HG03575 (cell line): ENCODE results near the gene EIF5AL1.
A peak's percentile ranks its signal among the peaks of the same experiment; 100 is the strongest.
"Not testable (repeated sequence)": the region's sequence is repeated elsewhere in the genome, so short reads cannot be mapped to it uniquely, and the experiment has no call there.

ENCODE experiments used
- ATAC-seq: cut with Tn5 transposase; IDR thresholded peaks from one replicate; pipeline ENCODE4 v1.9.1; 2021; ENCODE audit not compliant: unreplicated experiment, insufficient number of reproducible peaks, low FRiP score; ENCODE audit errors: extremely low read depth

The EIF5AL1 gene

DNA sequence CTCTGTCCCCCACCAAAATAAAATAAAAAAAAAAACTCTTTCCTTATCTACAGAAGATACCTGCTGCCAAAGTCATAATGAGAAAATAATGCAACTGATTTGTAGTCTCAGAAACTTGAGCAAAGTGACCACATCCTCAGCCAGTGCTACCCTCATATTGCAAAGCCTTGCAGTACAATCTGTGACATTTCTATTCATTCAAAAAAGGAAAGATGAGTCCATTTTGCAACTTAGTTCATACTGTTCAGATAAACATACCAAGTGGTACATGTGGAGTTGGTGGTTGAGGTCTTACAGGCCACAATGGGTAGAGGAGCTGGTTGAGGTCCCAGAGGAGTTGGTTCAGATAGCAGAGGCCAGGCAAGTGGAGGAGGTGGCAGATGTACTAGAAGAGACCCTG, 6.5 kb upstream of the EIF5AL1 start:
- ATAC-seq = no peak

DNA sequence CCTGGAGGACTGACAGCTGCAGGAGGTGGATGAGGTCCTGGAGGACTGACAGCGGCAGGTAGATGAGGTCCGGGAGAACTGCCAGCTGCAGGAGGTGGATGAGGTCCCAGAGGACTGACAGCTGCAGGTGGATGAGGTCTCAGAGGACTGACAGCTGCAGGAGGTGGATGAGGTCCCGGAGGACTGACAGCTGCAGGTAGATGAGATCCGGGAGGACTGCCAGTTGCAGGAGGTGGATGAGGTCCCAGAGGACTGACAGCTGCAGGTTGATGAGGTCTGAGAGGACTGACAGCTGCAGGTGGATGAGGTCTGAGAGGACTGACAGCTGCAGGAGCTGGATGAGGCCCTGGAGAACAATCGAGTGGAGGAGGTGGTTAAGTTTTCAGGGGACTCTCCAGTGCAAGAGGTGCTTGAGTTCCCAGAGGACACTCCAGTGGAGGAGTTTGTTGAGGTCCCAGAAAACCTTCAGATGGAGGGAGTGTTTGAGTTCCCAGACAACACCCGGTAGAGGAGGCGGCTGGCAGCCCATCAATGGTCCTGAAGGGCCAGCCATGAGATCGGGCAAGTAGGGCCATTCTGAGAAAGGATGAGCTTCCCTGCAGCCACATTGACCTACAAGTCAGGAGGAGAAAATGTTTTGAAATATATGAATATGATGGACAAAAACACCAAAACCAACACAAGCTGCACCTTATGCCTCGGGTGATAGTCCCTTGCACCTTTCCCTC, 4.7 kb upstream of the EIF5AL1 start:
- no peak for ATAC-seq

DNA sequence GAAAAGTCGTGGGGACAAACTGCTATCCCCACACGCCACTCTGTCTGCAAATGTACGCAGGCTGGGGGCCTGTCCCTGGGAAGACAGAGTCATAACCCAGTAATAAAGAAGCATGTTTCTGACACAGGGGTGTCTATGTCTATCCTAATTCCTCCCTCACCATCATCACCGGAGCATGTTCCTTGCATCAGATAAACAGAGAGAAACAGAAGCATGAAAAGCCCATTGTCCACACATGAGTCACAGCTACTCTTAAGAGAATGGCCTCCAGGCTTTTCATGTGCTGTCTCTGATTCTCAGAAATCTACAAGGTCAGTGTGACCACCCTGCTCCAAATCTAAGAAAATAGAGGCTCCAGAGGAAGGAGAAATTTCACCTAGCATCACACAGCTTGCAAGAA, 4.1 kb upstream of the EIF5AL1 start:
- ATAC-seq = not testable (repeated sequence)

DNA sequence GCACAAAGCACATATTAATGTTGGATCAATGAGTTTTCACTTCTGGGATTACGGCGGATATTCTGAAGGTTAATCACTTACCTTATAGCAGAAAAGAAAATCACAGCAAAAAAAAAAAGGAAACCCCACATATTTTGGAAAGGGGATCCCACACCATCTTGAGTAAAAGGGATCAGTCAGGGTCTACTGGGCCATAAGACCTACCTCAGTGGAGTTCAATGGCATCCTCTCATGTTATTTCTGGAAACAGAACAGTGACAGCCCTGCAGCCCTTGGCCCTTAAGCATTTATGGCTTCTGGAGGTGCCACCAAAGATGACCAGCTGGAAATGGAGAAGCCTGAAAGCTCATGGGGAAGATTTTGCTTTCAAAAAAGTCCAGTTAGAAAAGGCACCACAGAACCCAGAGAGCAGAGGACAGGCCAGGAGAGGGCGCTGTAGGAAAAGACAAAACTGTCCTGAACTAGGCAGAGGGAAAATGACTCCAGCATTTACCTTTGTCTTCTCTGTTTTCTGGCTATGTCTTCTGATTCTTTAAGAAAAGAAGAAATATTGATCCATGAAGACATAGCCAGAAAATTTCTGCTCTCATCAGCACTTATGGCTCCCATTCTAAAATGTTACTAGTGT, 2.9 kb upstream of the EIF5AL1 start:
- not testable (repeated sequence) for ATAC-seq

DNA sequence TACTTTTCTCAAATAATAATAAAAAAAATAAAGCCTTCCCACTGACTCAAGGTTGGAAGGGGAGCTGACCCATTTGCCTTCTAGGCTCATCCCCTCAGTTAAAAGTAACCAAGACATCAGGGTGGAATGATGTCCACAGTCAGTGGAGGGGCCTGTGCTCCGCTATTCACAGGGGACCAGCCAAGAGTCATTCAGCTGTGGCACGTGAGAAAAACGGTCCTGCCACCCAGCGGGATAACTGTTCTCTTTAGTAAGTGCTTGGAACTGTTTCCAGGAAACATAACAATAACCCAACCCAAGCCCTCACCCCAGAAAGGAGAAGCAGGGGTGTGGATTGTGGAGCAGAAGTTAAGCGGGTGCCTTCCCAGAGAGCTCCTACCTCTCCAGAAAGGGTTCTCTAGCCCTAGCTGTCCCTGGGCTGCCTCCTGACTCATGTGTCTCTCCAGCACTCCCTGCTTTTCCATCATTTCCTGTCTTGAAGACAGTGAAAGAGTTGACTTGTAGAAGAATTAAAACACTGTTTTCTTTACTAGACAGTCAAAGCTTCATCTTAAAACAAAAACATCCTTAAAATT, 2.3 kb upstream of the EIF5AL1 start:
- ATAC-seq = not testable (repeated sequence)

DNA sequence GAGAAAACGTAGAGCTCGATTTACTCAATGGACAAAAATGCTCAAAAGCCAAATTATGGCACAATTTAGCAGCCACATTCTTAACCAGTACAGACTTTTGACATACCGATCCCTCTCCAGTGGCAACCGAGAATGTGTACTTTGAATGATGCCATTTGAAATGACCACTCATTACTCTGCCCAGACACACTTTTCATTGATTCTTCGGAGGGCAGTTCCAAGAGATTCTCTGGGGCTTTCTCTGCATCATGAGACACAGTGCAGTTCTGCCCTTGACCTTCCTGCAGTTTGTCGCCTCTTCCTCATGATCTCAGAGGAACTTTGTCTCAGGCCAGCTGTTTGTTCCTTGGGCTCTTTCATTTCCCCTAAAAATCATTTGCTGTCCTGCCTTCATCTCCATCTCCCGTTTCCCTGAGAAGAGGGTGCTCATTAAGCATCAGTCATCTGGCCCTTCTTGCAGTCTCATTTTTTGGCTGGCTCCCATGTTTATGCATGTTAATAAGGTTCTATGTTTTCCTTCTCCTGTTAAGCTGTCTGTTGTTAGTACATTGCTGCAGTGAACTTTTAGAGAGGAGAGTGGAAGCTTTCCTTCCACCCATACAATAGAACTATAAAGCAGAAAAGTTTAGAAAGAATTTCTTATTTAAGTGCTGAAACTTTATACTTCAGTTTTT, 4.3 kb downstream of the EIF5AL1 start:
- ATAC-seq = not testable (repeated sequence)

DNA sequence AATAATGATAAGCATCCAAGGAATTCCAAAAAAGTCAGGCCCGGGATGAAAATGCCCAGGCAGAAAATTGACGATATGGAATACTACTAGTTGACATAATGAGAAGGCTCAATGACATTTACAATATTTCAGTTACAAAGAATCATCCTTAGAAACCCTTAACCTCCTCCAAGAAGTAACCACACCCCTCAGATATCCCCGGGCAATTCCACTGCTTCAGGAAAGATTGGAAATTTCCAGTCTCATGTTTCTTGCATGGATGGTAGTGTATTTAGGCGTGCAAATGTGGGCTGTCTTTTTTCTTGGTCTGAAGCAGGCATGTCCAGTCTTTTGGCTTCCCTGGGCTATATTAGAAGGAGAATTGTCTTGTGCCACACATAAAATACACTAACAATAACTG, 5.2 kb downstream of the EIF5AL1 start:
- ATAC-seq = not testable (repeated sequence)

DNA sequence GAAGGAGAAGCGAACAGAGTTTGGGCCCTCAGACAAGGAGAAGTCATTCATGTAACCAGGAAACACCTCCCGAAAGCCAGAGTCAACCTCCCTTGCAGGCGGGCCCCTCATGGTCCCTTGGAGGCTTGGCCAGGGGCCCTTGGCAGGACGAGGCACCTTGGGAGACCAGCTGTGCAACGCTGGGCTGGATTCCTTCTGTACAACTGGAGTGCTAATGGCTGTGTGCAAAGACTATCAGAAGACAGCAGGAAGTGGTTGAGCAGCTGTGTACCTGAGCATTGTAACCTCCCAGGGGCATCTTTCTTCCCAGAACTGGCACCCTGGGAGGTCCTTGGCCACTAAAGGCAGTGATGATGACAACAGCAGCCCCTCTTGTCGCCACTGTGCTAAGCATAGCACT, 9.4 kb downstream of the EIF5AL1 start:
- ATAC-seq = not testable (repeated sequence)

DNA sequence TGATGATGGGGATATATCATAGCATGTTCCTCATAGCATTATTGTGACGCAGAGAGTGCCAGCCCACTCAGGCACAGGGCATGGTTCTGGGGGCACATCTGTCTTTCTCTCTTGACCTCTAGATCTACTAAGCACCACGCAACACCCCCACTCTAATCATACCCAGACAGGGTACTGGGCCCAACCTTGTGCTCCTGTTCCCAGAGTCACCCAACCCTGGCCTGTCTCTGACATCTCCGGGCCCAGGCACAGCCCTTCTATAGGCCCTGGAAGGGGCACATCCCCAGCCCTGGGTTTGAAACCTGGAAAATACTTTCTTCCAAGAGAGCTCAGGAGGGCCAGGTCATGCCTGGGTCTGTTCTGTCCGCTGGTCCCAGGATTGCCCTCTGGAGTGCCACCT, 10.1 kb downstream of the EIF5AL1 start:
- ATAC-seq = not testable (repeated sequence)

DNA sequence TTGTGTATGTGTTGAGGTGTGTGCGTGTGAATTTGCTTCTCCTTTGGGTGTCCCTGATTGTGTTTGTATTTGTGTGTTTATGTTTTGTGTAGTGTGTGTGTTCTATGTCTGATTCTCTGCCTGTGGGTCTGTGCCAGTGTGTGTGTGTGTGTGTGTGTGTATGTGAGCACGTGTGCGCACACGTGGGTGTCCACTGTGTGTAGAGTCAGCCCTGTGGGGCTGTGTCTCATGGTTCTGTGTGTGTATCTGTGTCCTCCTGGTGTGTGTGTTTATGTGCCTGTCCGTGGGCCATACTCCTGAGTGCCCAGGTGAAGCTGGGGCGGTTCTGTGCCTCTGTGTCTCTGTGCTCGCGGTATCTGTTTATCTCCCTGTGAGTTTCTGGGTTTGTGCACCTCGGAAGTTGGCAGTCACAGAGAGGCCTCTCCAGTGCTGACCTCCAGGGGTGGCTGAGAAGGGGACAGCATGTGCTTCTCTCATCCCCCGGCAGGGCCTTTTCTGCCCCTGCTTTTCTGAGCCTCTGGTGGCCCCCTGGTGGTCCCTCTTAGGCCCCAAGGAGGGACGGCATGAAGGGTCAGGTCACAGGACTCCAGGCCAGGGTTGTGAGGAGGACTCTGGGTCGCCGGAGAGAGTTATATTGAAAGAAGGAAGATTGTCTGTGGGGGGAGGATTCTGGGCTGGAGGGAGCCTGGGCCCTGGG, 11.0 kb downstream of the EIF5AL1 start:
- ATAC-seq = not testable (repeated sequence)

DNA sequence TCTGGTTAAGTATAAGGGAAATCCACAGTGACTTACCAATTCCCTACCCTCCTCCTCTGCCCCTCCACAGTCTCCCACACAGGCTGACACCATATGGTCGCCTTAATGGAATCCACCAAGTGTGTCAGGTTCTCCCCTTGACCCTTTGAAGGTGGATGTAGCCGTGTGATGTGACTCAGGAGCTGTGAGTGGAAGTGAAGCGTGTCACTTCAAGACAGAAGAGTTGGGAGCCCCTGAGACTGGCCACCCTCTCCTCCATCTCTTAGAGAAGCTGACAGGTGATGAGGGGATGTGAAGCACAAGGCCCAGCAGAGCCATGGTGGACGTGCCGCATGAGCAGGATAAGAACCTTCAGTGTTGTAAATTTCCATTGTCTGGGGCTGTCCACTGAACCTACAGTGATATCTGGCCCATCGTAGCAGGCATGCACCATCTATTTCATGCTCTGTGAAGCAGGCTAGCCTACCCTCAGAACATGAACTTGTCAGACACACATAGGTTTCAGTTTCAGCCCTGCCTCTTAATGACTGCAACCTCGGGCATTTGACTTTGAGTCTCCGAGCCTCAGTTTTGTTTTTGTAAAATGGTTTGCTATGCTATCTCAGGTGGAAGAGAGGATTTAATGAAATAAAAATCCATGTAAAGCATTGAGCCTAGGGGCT, 12.8 kb downstream of the EIF5AL1 start:
- peak; percentile 76 for ATAC-seq

DNA sequence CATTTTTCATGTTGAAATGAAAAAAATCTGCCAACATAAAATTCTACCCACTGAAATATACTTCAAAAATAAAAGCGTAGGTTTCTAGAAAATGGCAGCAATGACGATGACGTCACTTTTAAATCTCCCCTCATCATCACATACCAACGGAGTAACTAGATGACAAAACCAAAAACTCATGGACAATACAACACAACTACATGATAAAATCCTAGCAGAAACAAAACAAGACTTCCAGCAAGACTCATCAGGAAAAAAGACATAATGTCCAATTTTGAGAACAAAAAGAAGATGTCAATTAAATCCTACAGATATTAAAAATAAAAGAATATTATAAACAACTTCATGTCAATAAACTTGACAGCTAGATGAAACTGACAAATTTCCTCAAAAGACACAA, 15.9 kb downstream of the EIF5AL1 start:
- not testable (repeated sequence) for ATAC-seq

DNA sequence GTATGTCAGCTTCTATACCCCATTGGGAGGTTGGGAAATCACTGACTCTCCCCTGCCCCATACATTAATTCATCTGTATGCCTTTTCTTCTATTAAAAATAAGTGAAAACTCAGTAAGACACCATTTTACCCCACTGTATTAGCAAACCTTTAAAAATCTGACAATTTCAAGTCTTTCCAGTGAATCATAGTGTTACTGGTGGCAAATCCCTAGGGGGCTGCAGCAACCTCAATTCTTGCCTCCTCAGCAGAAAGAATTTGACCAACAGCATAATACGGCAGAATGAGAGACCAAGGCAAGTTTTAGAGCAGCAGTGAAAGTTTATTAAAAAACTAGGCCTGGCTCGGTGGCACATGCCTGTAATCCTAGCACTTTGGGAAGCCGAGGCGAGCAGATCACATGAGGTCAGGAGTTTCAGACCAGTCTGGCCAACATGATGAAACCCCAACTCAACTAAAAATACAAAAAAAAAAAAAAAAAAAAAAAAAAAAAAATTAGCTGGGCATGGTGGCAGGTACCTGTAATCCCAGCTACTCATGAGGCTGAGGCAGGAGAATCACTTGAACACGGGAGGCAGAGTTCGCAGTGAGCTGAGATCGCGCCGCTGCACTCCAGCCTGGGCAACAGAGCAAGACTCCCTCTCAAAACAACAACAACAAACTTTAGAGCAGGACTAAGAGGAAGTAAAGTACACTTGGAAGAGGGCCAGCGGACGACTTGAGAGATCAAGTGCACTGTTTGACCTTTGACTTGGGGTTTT, 21.0 kb downstream of the EIF5AL1 start:
- not testable (repeated sequence) for ATAC-seq

DNA sequence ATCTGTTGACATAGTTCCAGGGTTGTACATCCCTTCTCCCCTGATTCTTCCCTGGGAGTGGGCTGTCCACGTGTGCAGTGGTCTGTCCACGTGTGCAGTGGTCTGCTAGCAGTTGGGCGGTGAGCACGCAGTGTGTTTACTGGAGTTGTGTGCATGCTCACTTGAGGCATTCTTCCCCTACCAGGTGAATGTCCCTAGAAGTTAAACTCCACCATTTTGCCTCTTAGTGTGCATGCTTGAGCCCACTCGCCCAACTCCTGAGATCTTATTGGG, 21.5 kb downstream of the EIF5AL1 start:
- not testable (repeated sequence) for ATAC-seq

DNA sequence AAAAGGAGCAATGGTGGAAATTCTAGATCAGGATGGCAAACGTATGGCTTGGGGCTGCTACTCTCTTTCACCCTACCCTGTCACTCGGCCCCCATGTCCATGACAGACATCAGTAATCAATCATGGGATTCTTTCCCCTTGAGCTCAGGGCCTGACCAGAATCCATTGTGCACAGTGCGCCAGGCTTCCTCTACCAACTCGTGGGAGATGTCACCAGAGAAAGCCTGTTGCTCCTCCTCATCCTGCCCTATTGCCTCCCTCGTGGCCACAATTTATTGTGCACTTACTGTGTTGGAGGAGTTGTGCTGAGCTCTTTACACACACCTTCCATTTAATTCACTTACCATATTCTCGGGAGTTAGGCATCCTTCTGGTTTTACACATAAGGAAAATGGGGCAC, 26.0 kb downstream of the EIF5AL1 start:
- not testable (repeated sequence) for ATAC-seq

DNA sequence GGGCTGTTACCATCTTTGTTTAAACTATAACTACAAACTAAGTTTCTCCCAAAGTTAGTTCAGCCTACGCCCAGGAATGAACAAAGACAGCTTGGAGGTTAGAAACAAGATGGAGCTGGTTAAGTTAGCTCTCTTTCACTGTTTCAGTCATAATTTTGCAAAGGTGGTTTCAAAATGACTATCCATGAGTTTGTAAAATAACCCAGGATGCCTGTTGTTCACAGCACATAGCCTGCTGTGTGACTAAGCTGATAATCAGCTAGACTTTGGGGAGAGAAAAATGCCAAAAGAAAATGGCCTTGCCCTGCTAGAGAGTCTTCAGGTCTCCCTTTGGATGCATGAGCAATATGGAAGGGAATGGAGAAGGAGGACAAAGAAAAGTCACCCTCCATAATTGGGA, 28.6 kb downstream of the EIF5AL1 start:
- peak; percentile 86 for ATAC-seq

DNA sequence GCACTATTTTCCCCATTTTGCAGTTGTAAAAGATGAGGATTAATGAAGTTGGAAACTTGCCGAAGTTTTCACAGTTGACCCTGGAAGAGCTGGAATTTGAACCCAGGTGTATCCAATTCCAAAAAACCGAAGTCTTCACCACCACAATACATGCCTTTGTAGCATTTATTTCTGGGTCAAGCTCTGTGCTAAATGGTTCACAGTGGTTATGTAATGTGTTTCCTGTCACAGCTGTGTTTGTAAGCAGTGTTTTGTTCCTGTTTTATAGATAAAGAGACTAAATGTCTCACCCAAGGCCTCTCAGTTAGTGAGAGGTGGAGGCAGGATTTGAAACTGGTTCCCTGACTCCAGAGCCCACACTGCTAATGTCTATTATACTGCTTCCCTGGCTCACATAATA, 30.3 kb downstream of the EIF5AL1 start:
- ATAC-seq = no peak

DNA sequence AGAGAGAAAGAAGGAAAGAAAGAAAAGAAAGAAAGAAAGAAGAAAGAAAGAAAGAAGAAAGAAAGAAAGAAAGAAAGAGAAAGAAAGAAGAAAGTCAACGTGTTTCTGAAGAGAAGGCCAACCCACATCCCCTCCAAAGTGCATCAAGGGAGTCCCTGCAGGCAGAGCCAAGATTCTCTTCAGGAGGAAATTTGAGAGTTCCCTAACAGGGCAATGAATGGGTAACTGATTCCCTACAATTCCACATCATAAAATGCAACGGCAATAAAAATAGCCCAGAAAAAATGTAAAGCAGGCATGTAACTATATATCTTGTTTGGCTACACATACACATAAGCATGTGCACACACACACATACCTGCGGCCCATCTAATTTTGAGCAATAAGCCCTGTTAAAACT, 32.1 kb downstream of the EIF5AL1 start:
- not testable (repeated sequence) for ATAC-seq
